Ascending aorta (tissue), 2 donors: Measurements from ENCODE around the gene LRCH1. TPM values are rescaled to one million over a fixed set of nuclear protein-coding genes. Genes with fewer than 3 reads are reported as not detected.

Source experiments
- DNase-seq, 2 donors: peaks; one replicate each; pipeline ENCODE4 v3.0.0-alpha.2; 2019; ENCODE audit warnings: low spot score in 2 of 2
- H3K27ac ChIP-seq, 2 donors: fragments of 200-600 bp; sonication (generic); one replicate each; pipeline ENCODE4 v1.5.1; 2016 to 2017; ENCODE audit warnings: mild to moderate bottlenecking in 1 of 2
- H3K27me3 ChIP-seq: fragments of 200-600 bp; sonication (generic); one replicate; pipeline ENCODE4 v1.5.1; 2017
- H3K36me3 ChIP-seq, 2 donors: fragments of 200-600 bp; sonication (generic); one replicate each; pipeline ENCODE4 v1.5.1; 2016
- H3K4me1 ChIP-seq, 2 donors: fragments of 200-600 bp; sonication (generic); one replicate each; pipeline ENCODE4 v1.5.1; 2016 to 2017; ENCODE audit warnings: mild to moderate bottlenecking in 1 of 2
- H3K4me3 ChIP-seq, 2 donors: fragments of 200-600 bp; sonication (generic); one replicate each; pipeline ENCODE4 v1.5.1; 2016 to 2017; ENCODE audit warnings: mild to moderate bottlenecking in 1 of 2
- H3K9me3 ChIP-seq, 2 donors: fragments of 200-600 bp; sonication (generic); one replicate each; pipeline ENCODE4 v1.5.1; 2016
- CTCF ChIP-seq, 3 experiments: fragments of 200-600 bp in 2 of 3; fragments of 450-650 bp in 1 of 3; sonication (generic) in 2 of 3; IDR thresholded peaks; one replicate each; pipeline ENCODE4 v1.5.1; 2016 to 2019; ENCODE audit warnings: antibody characterized with exemption in 3 of 3, mild to moderate bottlenecking in 1 of 3, moderate library complexity in 1 of 3
- intact Hi-C: fragments of 100-400 bp; cut with DNase I; formaldehyde crosslinking; loops from one replicate; pipeline ENCODE4 v1.15.1; 2023
- total RNA-seq: library from RNA; depleted of rRNA; stranded (reverse); fragments of >200 nt; gene quantifications from one replicate; pipeline ENCODE4 v1.1.0, GENCODE V29; 2016

The LRCH1 gene
- total RNA-seq, 1 donor from 2014 or later = 45.4 TPM

GRCh38 chr13:46522748-46523030 lies 30.3 kb upstream of the LRCH1 start:
- no peaks in the 10 kb centered on the region for H3K36me3 ChIP-seq
- no peak for TF ChIP-seq CTCF (IDR thresholded peaks at IDR 0.05)
- no peak overlapping the region for H3K4me3 ChIP-seq
- H3K9me3 ChIP-seq = no peaks in the 10 kb centered on the region
- no peaks in the 10 kb centered on the region for H3K4me1 ChIP-seq
- no peak for DNase-seq
- no peaks in the 10 kb centered on the region for H3K27me3 ChIP-seq
- no peak overlapping the region for H3K27ac ChIP-seq
- intact Hi-C loops = no loop called here

DNA sequence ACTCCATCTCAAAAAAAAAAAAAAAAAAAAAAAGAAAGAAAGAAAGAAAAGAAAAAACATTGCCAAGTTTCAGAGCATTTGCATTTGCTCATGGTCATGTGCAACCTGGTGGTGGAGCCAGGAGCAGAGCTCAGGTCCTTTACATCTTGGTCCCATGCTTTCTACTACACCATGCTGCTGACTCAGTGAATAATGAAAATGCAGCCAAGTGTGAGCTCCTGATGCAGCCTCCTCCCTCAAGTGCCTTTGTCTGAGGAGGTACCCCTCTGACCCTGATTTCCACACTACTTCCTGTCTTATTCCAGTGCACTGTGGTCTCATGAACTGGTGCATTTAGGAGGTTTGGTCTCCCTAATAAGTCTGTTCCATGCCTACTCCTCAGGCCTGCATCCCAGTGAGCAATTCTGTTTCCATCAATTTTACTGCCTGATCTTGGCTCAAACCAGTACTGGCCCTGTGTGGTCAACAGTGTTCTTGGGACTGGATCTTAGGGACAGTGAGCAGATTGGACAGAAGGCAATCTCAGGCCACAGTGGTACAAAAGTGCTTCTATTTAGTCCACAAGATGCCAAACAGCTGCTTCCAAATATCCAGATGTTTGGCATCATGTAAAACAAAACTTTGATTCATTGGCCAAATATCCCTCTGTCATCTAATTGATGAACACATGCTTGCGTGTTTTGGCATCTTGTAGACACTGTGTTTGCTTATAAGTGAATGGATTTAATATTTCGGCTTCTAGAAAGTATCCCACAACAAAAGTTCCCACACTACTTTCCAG lies 28.8 kb upstream of the LRCH1 start:
- TF ChIP-seq CTCF (IDR thresholded peaks at IDR 0.05) = no peak
- H3K27ac ChIP-seq = no peak overlapping the region
- no peaks in the 10 kb centered on the region for H3K27me3 ChIP-seq
- intact Hi-C loops = no loop called here
- H3K9me3 ChIP-seq = no peaks in the 10 kb centered on the region
- H3K4me3 ChIP-seq = no peak overlapping the region
- DNase-seq = no peak
- no peaks in the 10 kb centered on the region for H3K4me1 ChIP-seq
- H3K36me3 ChIP-seq = no peaks in the 10 kb centered on the region

- Histone ChIP-seq H3K36me3 (no peaks in the 10 kb centered on the region), H3K27me3 (no peaks in the 10 kb centered on the region), H3K4me3 (no peak overlapping the region), H3K9me3 (no peaks in the 10 kb centered on the region), H3K27ac (no peak overlapping the region), H3K4me1 (peaks cover 0 to 3% of the 10 kb centered on the region in 2 donors)
- no peak for TF ChIP-seq CTCF (IDR thresholded peaks at IDR 0.05)
- intact Hi-C loops = no loop called here
- no peak for DNase-seq
Observed at GRCh38 chr13:46526100-46526735, 26.8 kb upstream of the LRCH1 start.

DNA sequence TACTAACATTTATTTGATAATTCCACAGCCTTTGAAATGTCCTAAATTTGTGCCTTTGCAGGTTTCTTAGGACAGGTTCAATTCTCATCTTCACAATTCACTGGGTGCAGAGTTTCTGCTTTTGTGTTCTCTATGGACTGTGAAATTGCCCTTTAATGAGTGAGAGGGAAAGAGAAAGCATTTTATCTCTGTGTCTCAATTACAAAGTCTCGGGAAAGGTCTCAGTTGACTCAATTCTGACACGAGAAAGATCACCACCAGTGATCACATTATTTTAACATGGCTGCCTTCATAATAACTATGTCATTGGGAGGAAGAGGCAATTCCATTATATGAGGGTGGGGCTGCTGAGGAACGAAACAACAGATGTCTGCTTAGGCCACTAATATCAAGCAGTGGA lies 26.2 kb upstream of the LRCH1 start:
- H3K27me3 ChIP-seq = no peaks in the 10 kb centered on the region
- H3K9me3 ChIP-seq = no peaks in the 10 kb centered on the region
- no peaks in the 10 kb centered on the region for H3K36me3 ChIP-seq
- no peak overlapping the region for H3K27ac ChIP-seq
- intact Hi-C loops = no loop called here
- peaks cover 0 to 3% of the 10 kb centered on the region in 2 donors for H3K4me1 ChIP-seq
- no peak for DNase-seq
- TF ChIP-seq CTCF (IDR thresholded peaks at IDR 0.05) = no peak
- no peak overlapping the region for H3K4me3 ChIP-seq

- Histone ChIP-seq H3K4me1 (peaks cover 0 to 3% of the 10 kb centered on the region in 2 donors), H3K9me3 (no peaks in the 10 kb centered on the region), H3K4me3 (no peak overlapping the region), H3K27ac (no peak overlapping the region), H3K36me3 (no peaks in the 10 kb centered on the region), H3K27me3 (no peaks in the 10 kb centered on the region)
- no peak for TF ChIP-seq CTCF (IDR thresholded peaks at IDR 0.05)
- DNase-seq = no peak
- intact Hi-C loops = no loop called here
Observed at GRCh38 chr13:46527237-46527636, 25.7 kb upstream of the LRCH1 start.
